Left lung (tissue), 10 donors: ENCODE data around the gene HAPLN2. TPM values are rescaled to one million over a fixed set of nuclear protein-coding genes. Genes with fewer than 3 reads are reported as not detected.
A peak's percentile ranks its signal among the peaks of the same experiment; 100 is the strongest.

Experiments
- ATAC-seq: fragments of 200-7000 bp; cut with Tn5 transposase; one replicate; pipeline ENCODE4 v1.9.1; 2020; ENCODE audit warnings: moderate library complexity
- DNase-seq, 4 donors: peaks; one replicate each; pipeline ENCODE4 v3.0.0-alpha.2; 2013 to 2020
- H3K27ac ChIP-seq, 2 donors: fragments of 200-600 bp; sonication (generic) in 1 of 2; one replicate each; pipeline versions ENCODE4 v1.5.0 to v1.8.0; 2020 to 2021
- H3K27me3 ChIP-seq, 2 donors: fragments of 200-600 bp; sonication (generic) in 1 of 2; one replicate each; pipeline versions ENCODE4 v1.5.0 to v1.8.0; 2020 to 2021
- H3K36me3 ChIP-seq, 2 donors: fragments of 200-600 bp; sonication (generic) in 1 of 2; one replicate each; pipeline versions ENCODE4 v1.5.0 to v1.8.0; 2020 to 2021
- H3K4me1 ChIP-seq, 2 donors: fragments of 200-600 bp; one replicate each; pipeline ENCODE4 v1.8.0; 2021
- H3K4me3 ChIP-seq, 2 donors: fragments of 200-600 bp; sonication (generic) in 1 of 2; one replicate each; pipeline versions ENCODE4 v1.5.0 to v1.8.0; 2020 to 2021; ENCODE audit warnings: mild to moderate bottlenecking in 1 of 2
- H3K9me3 ChIP-seq, 2 donors: fragments of 200-600 bp; sonication (generic) in 1 of 2; one replicate each; pipeline versions ENCODE4 v1.5.0 to v1.8.0; 2020 to 2021
- intact Hi-C, 2 donors: fragments of 100-400 bp; cut with DNase I; formaldehyde crosslinking; loops; one replicate each; pipeline versions ENCODE4 v1.11.2 to v1.14.2; 2022
- polyA plus RNA-seq, 6 donors: library from polyadenylated mRNA; unstranded; fragments of 120-200 nt; gene quantifications; one replicate each; pipeline ENCODE4 v1.2.1, GENCODE V29; 2013; ENCODE audit not compliant: insufficient read length in 6 of 6
- total RNA-seq, 2 donors: library from RNA; stranded (reverse); fragmentation: NEBNext Ultra II Directional; extraction: Animal tissue kit (Norgen Biotek cat#: 25700); gene quantifications; one replicate each; pipeline ENCODE4 v1.2.1, GENCODE V29; 2021
- TF ChIP-seq, protein P1 (sequence below), 2 donors: fragments of 200-600 bp; sonication (generic) in 1 of 2; IDR thresholded peaks; one replicate each; pipeline versions ENCODE4 v1.5.0 to v1.8.0; 2021; ENCODE audit warnings: antibody characterized with exemption in 2 of 2
- donor health status: DM: no; HTN: yes; CAD: no.
- donor health status: DM: no; HTN: no; CAD: no.

Gene HAPLN2
- total and polyA plus RNA-seq, 8 donors: 0.15 to 0.50 (median 0.33) TPM; not detected in 1

DNA sequence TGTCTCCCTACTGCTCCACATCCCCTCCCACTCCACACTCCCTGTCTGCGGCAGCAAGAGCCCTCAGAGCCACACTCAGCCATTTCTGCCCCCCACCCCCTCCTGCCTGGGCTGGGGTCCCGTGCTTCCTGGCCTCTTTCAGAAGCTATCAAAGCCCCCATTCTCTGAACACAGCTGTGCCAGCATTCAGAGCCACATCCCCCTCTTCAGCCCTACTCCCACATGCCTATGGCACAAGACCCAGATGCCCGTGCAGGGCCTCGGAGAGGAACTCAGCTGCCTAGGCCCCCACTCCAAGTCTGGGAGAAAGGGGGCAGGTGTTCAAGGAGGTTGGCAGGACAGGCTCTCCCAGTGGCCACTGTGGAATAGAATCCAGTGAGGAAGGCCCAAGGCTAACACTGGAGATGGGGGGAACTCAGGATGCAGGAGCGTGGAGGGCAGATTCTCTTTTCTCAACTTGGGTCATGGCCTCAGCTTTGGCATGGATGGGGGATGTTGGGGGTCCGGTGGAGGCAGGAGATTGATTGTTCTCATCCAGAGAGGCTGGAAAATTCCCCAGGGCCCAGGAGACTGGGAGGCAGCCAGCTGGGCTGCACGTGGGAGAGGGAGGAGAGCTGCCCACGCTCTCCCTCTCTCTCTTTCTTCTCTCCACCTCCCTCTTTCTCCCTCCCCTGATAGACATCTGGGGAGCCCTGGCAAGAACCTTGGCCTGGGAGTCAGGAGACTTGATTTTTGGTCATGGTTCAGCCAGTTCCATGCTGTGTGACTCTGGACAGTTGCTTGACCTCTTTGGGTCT is 19.2 kb downstream of the HAPLN2 start:
- TF ChIP-seq, protein P1, sequence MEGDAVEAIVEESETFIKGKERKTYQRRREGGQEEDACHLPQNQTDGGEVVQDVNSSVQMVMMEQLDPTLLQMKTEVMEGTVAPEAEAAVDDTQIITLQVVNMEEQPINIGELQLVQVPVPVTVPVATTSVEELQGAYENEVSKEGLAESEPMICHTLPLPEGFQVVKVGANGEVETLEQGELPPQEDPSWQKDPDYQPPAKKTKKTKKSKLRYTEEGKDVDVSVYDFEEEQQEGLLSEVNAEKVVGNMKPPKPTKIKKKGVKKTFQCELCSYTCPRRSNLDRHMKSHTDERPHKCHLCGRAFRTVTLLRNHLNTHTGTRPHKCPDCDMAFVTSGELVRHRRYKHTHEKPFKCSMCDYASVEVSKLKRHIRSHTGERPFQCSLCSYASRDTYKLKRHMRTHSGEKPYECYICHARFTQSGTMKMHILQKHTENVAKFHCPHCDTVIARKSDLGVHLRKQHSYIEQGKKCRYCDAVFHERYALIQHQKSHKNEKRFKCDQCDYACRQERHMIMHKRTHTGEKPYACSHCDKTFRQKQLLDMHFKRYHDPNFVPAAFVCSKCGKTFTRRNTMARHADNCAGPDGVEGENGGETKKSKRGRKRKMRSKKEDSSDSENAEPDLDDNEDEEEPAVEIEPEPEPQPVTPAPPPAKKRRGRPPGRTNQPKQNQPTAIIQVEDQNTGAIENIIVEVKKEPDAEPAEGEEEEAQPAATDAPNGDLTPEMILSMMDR (IDR thresholded peaks at IDR 0.05): no peak
- Histone ChIP-seq H3K36me3 (no peaks in the 10 kb centered on the region), H3K4me1 (peaks cover 10 to 11% of the 10 kb centered on the region in 2 donors), H3K27me3 (peaks cover 47 to 96% of the 10 kb centered on the region in 2 donors), H3K27ac (no peak overlapping the region), H3K9me3 (no peaks in the 10 kb centered on the region), H3K4me3 (no peak overlapping the region)
- no peak for DNase-seq
- intact Hi-C loops: no loop called here
- no peak for ATAC-seq

DNA sequence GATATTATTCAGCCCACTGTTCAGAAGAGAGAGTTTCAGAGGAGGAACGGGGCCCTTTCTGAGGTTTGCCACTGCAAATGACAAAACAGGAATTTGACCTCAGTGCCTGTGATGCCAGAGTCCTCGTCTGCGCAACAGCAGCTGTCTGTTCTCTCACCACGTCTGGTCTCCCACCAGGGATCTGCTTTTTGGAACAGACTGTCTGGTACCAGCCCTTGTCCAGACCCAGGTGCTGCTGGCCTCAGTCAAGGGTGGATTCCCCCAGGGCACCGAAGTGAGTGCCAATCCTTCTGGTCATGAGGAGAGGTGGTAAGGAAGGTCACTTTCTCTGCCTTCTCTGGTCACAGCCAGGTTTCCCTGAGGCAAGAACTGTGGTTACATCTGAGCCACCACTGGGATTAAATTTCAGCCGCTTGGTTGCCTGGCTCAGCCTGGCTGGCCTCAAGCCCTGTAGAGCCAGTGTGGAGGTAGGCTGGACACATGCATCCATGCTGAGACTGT is 20.4 kb downstream of the HAPLN2 start:
- TF ChIP-seq, protein P1 (IDR thresholded peaks at IDR 0.05): no peak
- ATAC-seq (no peak), DNase-seq (no peak)
- peaks cover 10 to 11% of the 10 kb centered on the region in 2 donors for H3K4me1 ChIP-seq
- peaks cover 47 to 98% of the 10 kb centered on the region in 2 donors for H3K27me3 ChIP-seq
- intact Hi-C loops: no loop called here
- H3K9me3 ChIP-seq: no peaks in the 10 kb centered on the region
- no peaks in the 10 kb centered on the region for H3K36me3 ChIP-seq
- no peak overlapping the region for H3K27ac ChIP-seq
- H3K4me3 ChIP-seq: no peak overlapping the region

DNA sequence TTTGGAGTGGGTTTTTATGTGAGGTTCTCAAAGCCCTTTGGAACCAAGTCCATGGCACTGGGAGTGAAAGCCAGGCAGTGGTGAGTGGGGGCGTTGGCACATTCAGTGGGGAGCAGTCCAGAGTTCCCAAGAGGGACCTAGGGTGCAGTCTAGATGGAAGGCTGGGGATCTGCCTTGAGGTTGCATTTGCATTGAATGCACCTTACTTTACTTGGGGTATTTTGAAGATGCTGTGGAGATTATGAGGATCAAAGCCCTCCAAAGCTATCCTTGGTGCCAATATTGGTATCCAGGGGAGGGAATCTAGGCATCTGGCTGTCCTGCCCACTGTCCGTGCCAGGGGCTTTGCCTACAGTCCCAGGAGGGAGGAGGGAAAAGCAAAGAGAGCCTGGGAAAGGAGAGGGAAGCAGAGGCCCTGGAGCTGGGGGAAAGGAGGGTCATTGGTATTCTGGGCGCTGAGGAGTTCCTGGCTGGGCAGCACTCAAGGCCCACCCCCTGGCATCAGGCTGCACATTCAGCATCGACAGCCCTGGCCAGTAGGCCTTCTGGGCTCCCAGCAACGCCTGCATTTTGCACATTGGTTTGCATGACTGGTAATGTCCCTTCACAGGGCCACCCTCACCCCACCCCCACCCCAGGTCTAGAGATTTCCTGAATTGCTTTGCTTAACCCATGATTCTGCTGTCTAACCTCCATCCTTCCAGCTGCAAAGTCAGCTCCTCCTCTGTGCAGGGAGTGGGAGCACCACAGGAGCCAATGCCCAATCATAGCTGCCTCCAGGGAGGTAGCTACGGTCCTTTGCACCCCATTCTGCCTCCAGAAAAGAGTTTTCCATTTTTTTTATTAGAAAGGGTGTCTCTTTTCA is 21.9 kb downstream of the HAPLN2 start:
- DNase-seq (no peak), ATAC-seq (no peak)
- Histone ChIP-seq H3K4me1 (peaks cover 10 to 11% of the 10 kb centered on the region in 2 donors), H3K27me3 (peaks cover 59 to 100% of the 10 kb centered on the region in 2 donors), H3K9me3 (no peaks in the 10 kb centered on the region), H3K4me3 (no peak overlapping the region), H3K36me3 (no peaks in the 10 kb centered on the region), H3K27ac (no peak overlapping the region)
- TF ChIP-seq, protein P1 (IDR thresholded peaks at IDR 0.05): no peak
- intact Hi-C loops: no loop called here

DNA sequence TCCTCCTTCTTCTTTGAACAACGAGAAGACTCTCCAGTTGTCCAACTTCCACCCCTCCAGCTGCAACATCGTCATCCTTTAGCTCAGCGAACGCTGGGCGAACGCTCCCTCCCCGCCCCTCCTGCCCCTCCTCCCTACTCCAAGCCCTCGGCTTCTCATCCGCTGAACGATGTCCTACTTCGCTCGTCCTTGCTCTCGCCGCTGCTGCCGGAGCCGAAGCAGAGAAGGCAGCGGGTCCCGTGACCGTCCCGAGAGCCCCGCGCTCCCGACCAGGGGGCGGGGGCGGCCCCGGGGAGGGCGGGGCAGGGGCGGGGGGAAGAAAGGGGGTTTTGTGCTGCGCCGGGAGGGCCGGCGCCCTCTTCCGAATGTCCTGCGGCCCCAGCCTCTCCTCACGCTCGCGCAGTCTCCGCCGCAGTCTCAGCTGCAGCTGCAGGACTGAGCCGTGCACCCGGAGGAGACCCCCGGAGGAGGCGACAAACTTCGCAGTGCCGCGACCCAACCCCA is 22.6 kb downstream of the HAPLN2 start, which contains the start of gene BCAN:
BCAN (plus strand) TSS at position 357 of the 504 bp plus-strand sequence. CDS start 3,938 bp downstream, outside the sequence.
- H3K9me3 ChIP-seq: no peaks in the 10 kb centered on the region
- H3K27me3 ChIP-seq: peaks cover 67 to 100% of the 10 kb centered on the region in 2 donors
- H3K27ac ChIP-seq: no peak within 1 kb of the TSS
- TF ChIP-seq, protein P1 (IDR thresholded peaks at IDR 0.05): no peak
- H3K4me3 ChIP-seq: no peak within 1 kb of the TSS
- no peaks in the 10 kb centered on the region for H3K36me3 ChIP-seq
- H3K4me1 ChIP-seq: peaks cover 10 to 11% of the 10 kb centered on the region in 2 donors
- intact Hi-C loops: no loop called here
- ATAC-seq: peak; percentile 52
- peak in 1 of 4 donors; percentile 48 for DNase-seq
